NCI-H146 treated with DMSO at 0.1 percent for 48 hours (cell line): ENCODE measurements around the gene GPR108.
"Not testable (repeated sequence)": the region's sequence is repeated elsewhere in the genome, so short reads cannot be mapped to it uniquely, and the experiment has no call there.

Experiments
- DNase-seq: peaks from one replicate; lab custom pipeline; 2025; ENCODE audit not compliant: unreplicated experiment; lab: John Stamatoyannopoulos, UW

GPR108 gene

DNA sequence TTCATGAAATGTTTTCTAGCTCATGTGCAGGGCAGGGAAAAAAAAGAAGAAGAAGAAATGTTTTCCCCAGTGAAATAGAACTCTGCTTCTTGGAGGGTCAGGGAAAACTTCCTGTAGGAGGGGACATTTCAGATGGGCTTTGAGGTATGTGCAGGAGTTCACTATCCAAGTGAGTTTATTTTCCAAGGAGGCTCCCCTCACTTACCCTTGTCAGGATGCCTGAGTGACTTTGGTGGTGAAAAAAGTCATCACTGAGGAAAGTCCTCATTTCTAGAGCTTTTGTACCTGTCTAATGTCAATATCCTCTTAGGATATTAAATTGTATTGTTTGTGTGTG lies 16.3 kb downstream of the GPR108 start:
- DNase-seq, result no peak

GRCh38 chr19:6720369-6721137 lies 16.8 kb downstream of the GPR108 start, which contains the start of gene C3:
Gene C3, minus strand, starts transcription at chr19:6720650. Its CDS starts 61 bp downstream, at chr19:6720589.
- DNase-seq, result no peak

DNA sequence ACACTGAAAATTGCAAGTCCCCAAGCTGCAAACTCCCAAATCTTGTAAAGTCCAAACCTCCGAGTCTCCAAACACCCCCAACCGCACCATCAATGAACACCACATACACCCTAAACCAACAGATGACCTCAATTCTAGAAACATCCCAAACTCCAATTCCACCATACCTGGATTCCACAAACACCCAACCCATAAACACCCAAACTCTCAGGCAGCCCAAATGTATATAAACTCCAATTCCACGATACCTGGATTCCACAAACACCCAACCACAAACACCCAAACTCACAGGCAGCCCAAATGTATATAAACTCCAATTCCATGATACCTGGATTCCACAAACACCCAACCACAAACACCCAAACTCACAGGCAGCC lies 17.4 kb downstream of the GPR108 start:
- no peak for DNase-seq

GRCh38 chr19:6719540-6719861 lies 17.9 kb downstream of the GPR108 start:
- no peak for DNase-seq

DNA sequence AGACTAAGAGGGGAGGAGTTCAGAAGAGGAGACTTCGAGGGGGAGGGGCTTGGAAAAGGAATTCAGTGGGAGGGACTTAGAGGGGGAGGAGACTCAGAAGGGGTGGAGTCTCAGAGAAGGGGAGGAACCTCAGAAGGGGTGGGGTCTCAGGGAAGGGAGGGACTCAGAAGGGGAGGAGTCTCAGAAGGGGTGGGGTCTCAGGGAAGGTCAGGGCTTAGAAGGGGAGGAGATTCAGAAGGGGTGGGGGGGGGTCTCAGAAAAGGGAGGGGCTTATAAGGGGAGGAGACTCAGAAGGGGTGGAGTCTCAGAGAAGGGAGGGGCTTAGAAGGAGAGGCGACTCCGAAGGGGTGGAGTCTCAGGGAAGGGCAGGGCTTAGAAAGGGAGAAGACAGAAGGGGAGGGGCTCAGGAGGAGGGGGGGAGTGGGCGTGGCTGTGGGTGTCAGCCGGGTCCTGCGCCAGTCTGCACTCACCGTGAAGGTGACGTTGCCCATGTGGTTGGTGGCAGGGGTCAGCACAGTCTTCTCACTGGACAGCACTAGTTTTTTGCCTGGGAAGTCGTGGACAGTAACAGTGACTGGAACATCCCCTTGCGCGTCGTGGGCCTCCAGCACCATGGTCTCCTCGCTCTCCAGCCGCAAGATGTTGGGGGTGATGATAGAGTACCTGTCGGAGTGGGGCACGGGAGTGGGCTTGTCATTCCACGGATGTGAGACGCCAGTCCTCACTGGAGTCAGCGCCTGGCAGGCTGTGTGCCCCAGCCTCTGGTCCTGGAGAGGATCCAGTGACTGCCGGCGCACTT lies 18.4 kb downstream of the GPR108 start:
- DNase-seq, result no peak

- DNase-seq, result no peak
Observed at GRCh38 chr19:6718111-6718740, 19.2 kb downstream of the GPR108 start.

DNA sequence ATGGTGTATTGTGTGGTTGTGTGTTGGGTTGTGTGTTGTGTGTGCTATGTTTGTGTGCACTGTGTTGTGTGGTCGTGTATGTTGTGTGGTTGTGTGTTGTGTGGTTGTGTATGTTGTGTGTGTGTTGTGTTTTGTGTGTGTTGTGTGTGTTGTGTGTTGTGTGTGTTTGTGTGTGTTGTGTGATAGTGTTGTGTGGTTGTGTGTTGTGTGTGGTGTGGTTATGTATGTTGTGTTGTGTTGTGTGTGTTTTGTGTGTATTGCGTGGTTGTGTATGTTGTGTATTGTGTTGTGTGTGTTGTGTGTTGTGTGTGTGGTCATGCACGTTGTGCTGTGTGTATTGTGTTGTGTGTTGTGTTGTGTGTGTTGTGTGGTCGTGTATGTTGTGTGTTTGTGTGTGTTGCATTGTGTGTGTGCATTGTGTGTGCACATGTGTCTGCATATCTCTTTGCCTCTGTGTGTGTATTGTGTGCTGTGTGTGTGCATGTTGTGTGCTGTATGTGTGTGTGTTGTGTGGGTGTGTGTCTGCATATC lies 19.9 kb downstream of the GPR108 start:
- DNase-seq, result no peak

GRCh38 chr19:6717036-6717435 lies 20.3 kb downstream of the GPR108 start:
- no peak for DNase-seq

- DNase-seq, result no peak
Observed at GRCh38 chr19:6716610-6716970, 20.8 kb downstream of the GPR108 start.

DNA sequence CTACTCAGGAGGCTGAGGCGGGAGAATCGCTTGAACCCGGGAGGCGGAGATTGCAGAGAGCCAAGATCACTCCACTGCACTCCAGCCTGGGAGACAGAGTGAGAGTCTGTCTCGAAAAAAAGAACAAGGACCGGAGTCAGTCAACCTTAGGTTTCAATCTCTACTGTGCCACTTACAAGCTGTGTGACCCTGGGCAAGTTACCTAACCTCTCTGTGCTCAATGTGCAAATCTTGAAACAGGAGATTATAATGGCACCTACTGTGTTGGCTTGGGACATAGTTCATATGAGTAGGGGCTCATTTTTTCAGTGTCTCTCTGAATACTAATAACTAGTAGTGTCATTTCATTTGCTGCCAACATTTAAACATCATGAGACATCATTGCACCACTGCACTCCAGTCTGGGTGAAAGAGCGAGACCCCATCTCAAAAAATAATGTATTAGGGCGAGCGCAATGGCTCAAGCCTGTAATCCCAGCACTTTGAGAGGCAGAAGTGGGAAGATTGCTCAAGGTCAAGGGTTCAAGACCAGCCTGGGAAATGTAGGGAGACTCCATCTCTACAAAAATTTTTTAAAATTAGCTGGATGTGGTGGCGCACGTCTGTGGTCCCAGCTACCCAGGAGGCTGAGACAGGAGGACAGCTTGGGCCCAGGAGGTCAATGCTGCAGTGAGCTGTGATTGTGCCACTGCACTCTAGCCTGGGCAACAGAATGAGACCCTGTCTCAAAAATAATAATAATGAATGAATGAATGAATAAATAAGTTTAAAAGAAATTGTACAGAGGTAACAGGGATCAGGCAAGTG lies 22.4 kb downstream of the GPR108 start:
- no peak for DNase-seq

DNA sequence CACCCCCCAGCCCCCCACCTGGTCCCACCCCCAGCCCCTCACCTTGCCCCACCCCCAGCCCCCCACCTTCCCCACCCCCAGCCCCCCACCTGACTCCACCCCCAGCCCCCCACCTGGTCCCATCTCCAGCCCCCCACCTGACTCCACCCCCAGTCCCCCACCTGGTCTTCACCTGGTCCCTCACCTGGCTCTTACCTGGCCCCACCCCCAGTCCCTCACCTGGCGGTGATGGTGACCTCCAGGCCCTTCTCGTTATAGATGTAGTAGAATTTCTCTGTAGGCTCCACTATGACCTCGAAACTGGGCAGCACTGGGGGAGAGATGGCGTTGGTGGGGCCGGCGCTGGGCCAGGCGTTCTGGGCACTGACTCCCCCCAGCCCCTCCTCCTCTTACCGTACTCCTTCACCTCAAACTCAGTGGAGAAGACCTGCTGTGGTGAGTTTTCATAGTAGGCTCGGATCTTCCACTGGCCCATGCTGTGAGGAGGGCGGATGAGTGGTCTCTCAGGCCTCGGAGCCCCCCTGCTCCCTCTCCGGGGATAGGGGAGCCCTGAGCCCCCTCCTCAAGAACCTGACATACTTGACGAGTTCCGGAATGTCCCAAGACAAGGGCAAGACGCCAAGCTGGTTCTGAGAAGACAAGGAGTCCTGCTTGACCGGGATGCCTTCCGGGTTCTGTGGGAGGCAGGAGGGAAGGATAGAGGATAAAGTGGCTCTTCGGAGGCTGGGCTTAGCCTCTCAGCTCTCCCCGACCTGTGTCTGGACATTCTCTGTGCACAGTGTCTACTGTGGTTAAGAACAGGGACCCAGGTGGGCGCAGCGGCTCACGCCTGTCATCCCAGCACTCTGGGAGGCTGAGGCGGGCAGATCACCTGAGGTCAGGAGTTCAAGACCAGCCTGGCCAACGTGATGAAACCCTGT lies 23.3 kb downstream of the GPR108 start:
- DNase-seq, result no peak

DNA sequence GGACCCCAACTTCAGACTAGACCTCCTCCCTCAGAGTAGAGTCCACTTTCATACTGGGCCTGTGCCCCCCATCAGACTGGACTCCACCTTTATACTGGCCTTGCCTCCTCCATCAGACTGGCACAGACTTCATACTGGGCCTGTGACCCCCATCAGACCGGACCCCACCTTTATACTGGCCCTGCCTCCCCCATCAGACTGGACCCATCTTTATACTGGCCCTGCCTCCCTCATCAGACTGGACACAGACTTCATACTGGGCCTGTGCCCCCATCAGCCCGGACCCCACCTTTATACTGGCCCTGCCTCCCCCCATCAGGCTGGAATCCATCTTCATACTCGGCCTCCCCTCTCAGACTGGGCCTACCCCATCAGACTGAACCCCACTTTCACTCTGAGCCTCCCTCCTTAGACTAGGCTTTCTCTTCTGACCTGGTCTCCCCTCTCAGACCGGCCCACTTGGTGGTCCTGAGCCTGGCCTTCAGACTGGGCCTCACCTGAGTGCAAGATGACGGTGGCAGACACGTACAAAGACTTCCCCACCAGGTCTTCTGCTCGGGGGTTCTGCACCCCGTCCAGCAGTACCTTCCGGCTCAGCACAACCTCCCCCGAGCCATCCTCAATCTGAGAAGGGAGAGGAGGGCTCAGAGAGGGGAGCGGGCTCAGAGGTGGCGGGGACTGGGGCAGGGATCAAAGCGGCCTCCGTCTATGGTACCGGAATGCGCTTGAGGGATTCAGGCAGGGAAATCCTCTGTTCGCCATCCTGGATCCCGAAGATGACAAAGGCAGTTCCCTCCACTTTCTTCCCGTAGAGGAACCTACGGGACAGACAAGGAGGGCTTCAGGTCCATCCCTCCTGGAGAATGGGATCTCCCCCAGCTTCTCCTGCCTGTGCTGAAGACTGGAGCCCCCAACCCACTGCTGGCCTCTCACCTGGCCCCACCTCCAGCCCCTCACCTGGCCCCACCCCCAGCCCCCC lies 24.4 kb downstream of the GPR108 start:
- DNase-seq, result no peak

GRCh38 chr19:6712231-6712630 lies 25.1 kb downstream of the GPR108 start:
- DNase-seq, result no peak

DNA sequence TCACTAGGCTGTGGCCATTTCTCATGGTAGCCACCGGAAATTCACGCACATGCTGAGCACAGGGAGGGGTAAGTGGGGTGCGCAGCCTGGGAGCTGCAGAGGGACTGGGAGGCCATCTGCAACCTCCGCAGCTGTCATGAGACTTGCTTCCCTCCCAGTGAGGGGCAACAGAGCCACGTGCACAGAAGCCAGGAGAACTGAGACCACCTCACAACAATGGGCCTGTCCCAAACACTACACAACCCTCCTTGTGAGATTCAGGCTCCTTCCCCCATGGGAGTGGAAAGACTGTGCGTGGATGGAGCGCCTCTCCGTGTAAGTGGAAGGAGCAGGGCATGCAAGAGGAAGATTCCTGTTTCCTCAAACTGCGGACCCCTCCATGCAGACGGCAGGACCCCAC lies 25.8 kb downstream of the GPR108 start:
- DNase-seq, result no peak

DNA sequence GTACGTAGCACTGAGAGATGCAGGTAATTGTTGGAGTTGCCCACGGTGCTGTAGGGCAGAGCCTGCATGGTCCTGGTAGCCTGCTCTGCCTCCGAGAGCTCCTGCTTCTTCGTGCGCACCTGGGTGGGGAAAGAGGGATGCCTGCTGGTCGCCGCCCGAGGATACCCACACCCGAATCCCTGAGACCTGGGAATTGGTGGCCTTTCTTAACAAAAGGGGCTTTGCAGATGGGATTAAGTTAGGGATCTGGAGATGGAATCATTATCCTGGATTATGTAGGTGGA lies 26.4 kb downstream of the GPR108 start:
- DNase-seq, result no peak

- no peak for DNase-seq
Observed at GRCh38 chr19:6710273-6711077, 26.9 kb downstream of the GPR108 start.

DNA sequence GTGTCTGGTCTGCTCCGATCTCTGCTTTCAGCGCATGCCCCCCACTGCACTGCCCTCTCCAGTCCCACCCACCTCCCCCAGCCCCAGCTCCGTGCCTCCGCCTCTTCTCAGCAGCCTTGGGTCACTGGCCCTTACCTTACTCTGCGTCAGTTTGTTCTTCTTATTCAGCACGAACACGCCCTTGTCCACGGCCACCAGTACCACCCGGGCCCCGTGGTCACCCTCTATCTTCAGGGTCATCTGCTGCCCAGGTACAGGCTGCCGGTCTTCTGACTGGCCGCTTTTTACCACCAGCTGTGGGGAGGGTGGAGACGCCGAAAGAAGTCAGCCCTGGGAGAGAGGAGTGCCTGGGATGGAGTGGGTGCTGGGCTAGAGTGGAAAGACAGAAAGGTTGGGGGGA lies 27.8 kb downstream of the GPR108 start:
- no peak for DNase-seq

GRCh38 chr19:6708913-6709312 lies 28.5 kb downstream of the GPR108 start:
- DNase-seq, result not testable (repeated sequence)
